Eye (tissue), 1 donor: Measurements from ENCODE around the gene RNF148.

Experiments
- DNase-seq: peaks from one replicate; pipeline ENCODE4 v3.0.0-alpha.2; 2015

RNF148 gene

GRCh38 chr7:122702872-122703510 is at the start of gene RNF148:
Gene RNF148 (minus strand): TSS chr7:122702922. CDS start chr7:122702750, 172 bp downstream.
- no peak for DNase-seq

- DNase-seq = no peak
Observed at GRCh38 chr7:122750389-122750788, 47.7 kb upstream of the RNF148 start.

GRCh38 chr7:122748195-122748594 is 45.5 kb upstream of the RNF148 start:
- no peak for DNase-seq

- no peak for DNase-seq
Observed at GRCh38 chr7:122746948-122747347, 44.2 kb upstream of the RNF148 start.

- no peak for DNase-seq
Observed at GRCh38 chr7:122743211-122743610, 40.5 kb upstream of the RNF148 start.

- no peak for DNase-seq
Observed at GRCh38 chr7:122738947-122739346, 36.2 kb upstream of the RNF148 start.

GRCh38 chr7:122736183-122736582 is 33.5 kb upstream of the RNF148 start:
- DNase-seq = peak; percentile 84

GRCh38 chr7:122727759-122728158 is 25.0 kb upstream of the RNF148 start:
- no peak for DNase-seq

GRCh38 chr7:122727354-122727753 is 24.6 kb upstream of the RNF148 start:
- no peak for DNase-seq

- DNase-seq = no peak
Observed at GRCh38 chr7:122726881-122727280, 24.2 kb upstream of the RNF148 start.

- no peak for DNase-seq
Observed at GRCh38 chr7:122724366-122724765, 21.6 kb upstream of the RNF148 start.

GRCh38 chr7:122719010-122719578 is 16.4 kb upstream of the RNF148 start:
- DNase-seq = no peak

- no peak for DNase-seq
Observed at GRCh38 chr7:122717356-122718089, 14.8 kb upstream of the RNF148 start.

- DNase-seq = no peak
Observed at GRCh38 chr7:122715183-122715582, 12.5 kb upstream of the RNF148 start.

- DNase-seq = no peak
Observed at GRCh38 chr7:122710916-122711315, 8.2 kb upstream of the RNF148 start.

- DNase-seq = no peak
Observed at GRCh38 chr7:122709930-122710646, 7.4 kb upstream of the RNF148 start.

- no peak for DNase-seq
Observed at GRCh38 chr7:122706836-122707235, 4.1 kb upstream of the RNF148 start.

GRCh38 chr7:122699017-122699416 is 3.7 kb downstream of the RNF148 start, which contains the start of gene RNF133:
Gene RNF133 (minus strand): TSS chr7:122699117. CDS start chr7:122698918, 199 bp downstream.
- DNase-seq = no peak

- no peak for DNase-seq
Observed at GRCh38 chr7:122695816-122696215, 6.9 kb downstream of the RNF148 start.

- DNase-seq = no peak
Observed at GRCh38 chr7:122694697-122695096, 8.0 kb downstream of the RNF148 start.

- no peak for DNase-seq
Observed at GRCh38 chr7:122692769-122693309, 9.9 kb downstream of the RNF148 start.

- no peak for DNase-seq
Observed at GRCh38 chr7:122691569-122692235, 11.0 kb downstream of the RNF148 start.
